Mammary epithelial cell (primary cell): ENCODE data around the gene RAC2.

Experiments
- CTCF ChIP-seq, 2 donors: IDR thresholded peaks in 1 of 2; conservative IDR thresholded peaks in 1 of 2; 2 replicates each; pipeline ENCODE4 v1.5.1; 2011 to 2012; ENCODE audit warnings: inconsistent platforms in 2 of 2, low read length in 2 of 2, mild to moderate bottlenecking in 2 of 2, control low read depth in 1 of 2, low read depth in 1 of 2; ENCODE audit not compliant: insufficient read depth in 1 of 2; ENCODE audit errors: extremely low read depth in 1 of 2
- EZH2 ChIP-seq: IDR thresholded peaks from 2 replicates; pipeline ENCODE4 v1.6.1; 2012; ENCODE audit warnings: low read length, inconsistent platforms, borderline replicate concordance

GRCh38 chr22:37192204-37192603 is 51.9 kb downstream of the RAC2 start:
- no peak for TF ChIP-seq CTCF (conservative IDR thresholded peaks at IDR 0.05 in 1 of 2, IDR thresholded peaks at IDR 0.05 in 1 of 2; ENCODE audit: extremely low read depth in 1 of 2, insufficient read depth in 1 of 2, low read depth in 1 of 2, low read length in 2 of 2)
- no peak for TF ChIP-seq EZH2
